Measurements from ENCODE around the gene DPP10.

DPP10 gene

GRCh38 chr2:114754907-114755563 is 312.6 kb downstream of the DPP10 start:
- no peak overlapping the region for H3K4me3 ChIP-seq (ENCODE audit: low read length)
- no peak for DNase-seq (ENCODE audit: low read depth)
- no peak for TF ChIP-seq CTCF (conservative IDR thresholded peaks at IDR 0.05; ENCODE audit: low read depth, low read length)

GRCh38 chr2:114762376-114762775 is 319.9 kb downstream of the DPP10 start:
- no peak for DNase-seq (ENCODE audit: low read depth)
- no peak for TF ChIP-seq CTCF (conservative IDR thresholded peaks at IDR 0.05; ENCODE audit: low read depth, low read length)

GRCh38 chr2:114762986-114763385 is 320.5 kb downstream of the DPP10 start:
- no peak for DNase-seq (ENCODE audit: low read depth)
- no peak for TF ChIP-seq CTCF (conservative IDR thresholded peaks at IDR 0.05; ENCODE audit: low read depth, low read length)
- H3K4me3 ChIP-seq (ENCODE audit: low read length) = no peak overlapping the region

More at GRCh38 chr2:114762376-114762775, 319.9 kb downstream of the DPP10 start:
- H3K4me3 ChIP-seq (ENCODE audit: low read length) = no peak overlapping the region

DNA sequence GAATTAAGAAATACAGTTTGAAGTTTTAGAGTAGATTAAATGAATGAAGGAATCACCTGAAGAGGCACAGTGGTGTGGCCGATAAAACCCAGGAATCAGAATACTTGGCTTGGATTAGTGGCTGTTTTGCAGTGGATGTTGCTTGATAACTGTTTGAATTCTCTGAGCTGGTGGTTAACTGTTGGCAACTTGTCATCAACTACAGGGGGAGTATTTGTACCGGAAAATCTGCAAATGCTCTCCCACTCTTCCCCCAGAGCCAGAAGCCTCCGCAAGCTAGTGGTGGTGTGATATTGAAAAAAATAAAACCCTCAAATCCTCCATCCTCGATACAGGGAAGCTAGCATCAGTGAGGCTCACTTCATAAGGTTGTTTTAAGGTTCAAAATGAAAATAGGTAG is 326.7 kb downstream of the DPP10 start:
- no peak for TF ChIP-seq CTCF (conservative IDR thresholded peaks at IDR 0.05; ENCODE audit: low read depth, low read length)
- no peak for DNase-seq (ENCODE audit: low read depth)
- H3K4me3 ChIP-seq (ENCODE audit: low read length) = no peak overlapping the region

DNA sequence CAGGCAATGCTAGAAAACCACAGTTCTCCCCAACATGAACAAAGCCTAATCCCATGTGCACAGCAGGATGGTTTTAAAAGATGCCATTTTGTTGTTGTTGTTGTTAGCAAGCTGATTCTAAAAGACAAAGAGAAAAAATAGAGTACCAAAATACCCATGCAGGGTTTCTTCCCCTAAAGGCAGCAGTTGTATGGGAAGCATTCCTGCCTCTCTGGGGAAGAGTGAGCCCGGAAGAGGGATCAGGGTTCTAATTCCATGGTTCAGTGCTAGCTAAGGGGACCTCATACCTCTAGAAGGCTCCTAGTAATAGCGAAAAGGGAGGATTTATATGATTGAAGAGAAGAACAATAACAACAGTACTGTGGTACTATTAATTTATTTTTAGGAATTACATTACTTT is 327.6 kb downstream of the DPP10 start:
- no peak overlapping the region for H3K4me3 ChIP-seq (ENCODE audit: low read length)
- TF ChIP-seq CTCF (conservative IDR thresholded peaks at IDR 0.05; ENCODE audit: low read depth, low read length) = no peak
- DNase-seq (ENCODE audit: low read depth) = no peak

- no peak for TF ChIP-seq CTCF (conservative IDR thresholded peaks at IDR 0.05; ENCODE audit: low read depth, low read length)
- DNase-seq (ENCODE audit: low read depth) = no peak
- H3K4me3 ChIP-seq (ENCODE audit: low read length) = no peak overlapping the region
These were observed 341.6 kb downstream of the DPP10 start for GRCh38 chr2:114784046-114784445.

DNA sequence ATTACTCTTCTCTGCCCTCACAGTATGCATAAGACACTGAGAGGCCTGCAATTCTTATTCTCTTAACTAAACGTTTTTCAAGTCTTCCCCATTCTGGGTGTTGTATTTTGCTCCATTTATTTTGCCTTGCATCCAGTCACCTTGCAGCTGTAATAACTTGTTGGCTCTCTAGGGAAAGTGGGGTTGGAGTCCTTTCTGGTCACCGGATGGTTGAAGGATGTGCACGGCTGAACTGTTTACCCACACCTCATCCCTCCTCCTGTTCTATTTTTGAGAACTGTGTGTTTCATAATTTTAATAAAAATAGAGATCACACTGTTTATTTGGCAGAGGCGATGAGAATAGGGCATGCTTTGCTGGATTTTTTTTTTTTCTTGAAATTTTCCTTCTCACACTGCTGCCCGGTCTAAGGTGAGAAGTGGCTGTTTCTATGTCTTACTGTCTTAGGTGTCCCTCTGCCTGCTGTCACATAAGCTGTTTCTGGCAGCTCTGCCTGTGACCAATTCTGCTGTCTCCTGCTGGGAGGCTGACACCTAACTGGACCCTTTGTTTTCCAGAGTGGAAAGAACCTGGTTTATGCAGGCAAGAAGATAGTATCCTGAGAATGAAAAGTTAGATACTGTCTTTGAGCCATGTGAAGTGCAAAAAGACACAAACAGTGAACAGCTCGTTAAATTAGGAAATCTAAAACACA is 342.6 kb downstream of the DPP10 start:
- TF ChIP-seq CTCF (conservative IDR thresholded peaks at IDR 0.05; ENCODE audit: low read depth, low read length) = no peak

More for the DNA sequence above, 342.6 kb downstream of the DPP10 start:
- DNase-seq (ENCODE audit: low read depth) = no peak
- no peak overlapping the region for H3K4me3 ChIP-seq (ENCODE audit: low read length)

All from retinal pigment epithelial cell (primary cell).